GM21526 (cell line): ENCODE results near the gene SYNE1.
"Not testable (repeated sequence)": the region's sequence is repeated elsewhere in the genome, so short reads cannot be mapped to it uniquely, and the experiment has no call there.

Experiments used
- ATAC-seq: cut with Tn5 transposase; IDR thresholded peaks from one replicate; pipeline ENCODE4 v1.9.1; 2021; ENCODE audit warnings: moderate library complexity; ENCODE audit not compliant: unreplicated experiment, low FRiP score

The SYNE1 gene

GRCh38 chr6:152495456-152495855, 141.7 kb downstream of the SYNE1 start:
- not testable (repeated sequence) for ATAC-seq

GRCh38 chr6:152492281-152492680, 144.9 kb downstream of the SYNE1 start:
- not testable (repeated sequence) for ATAC-seq

- ATAC-seq = not testable (repeated sequence)
Observed at GRCh38 chr6:152491501-152491900, 145.7 kb downstream of the SYNE1 start.

GRCh38 chr6:152490971-152491378, 146.2 kb downstream of the SYNE1 start:
- not testable (repeated sequence) for ATAC-seq

- no peak for ATAC-seq
Observed at GRCh38 chr6:152484806-152485205, 152.4 kb downstream of the SYNE1 start.

GRCh38 chr6:152482289-152482688, 154.9 kb downstream of the SYNE1 start:
- no peak for ATAC-seq

GRCh38 chr6:152478377-152479010, 158.7 kb downstream of the SYNE1 start:
- ATAC-seq = no peak

- no peak for ATAC-seq
Observed at GRCh38 chr6:152474354-152474753, 162.8 kb downstream of the SYNE1 start.

- ATAC-seq = no peak
Observed at GRCh38 chr6:152472325-152472724, 164.8 kb downstream of the SYNE1 start.

- ATAC-seq = no peak
Observed at GRCh38 chr6:152471456-152472265, 165.5 kb downstream of the SYNE1 start.

- no peak for ATAC-seq
Observed at GRCh38 chr6:152463164-152463563, 174.0 kb downstream of the SYNE1 start.

GRCh38 chr6:152462716-152463115, 174.4 kb downstream of the SYNE1 start:
- ATAC-seq = no peak

GRCh38 chr6:152461556-152461955, 175.6 kb downstream of the SYNE1 start:
- ATAC-seq = no peak

GRCh38 chr6:152458648-152459644, 178.2 kb downstream of the SYNE1 start:
- no peak for ATAC-seq

- ATAC-seq = no peak
Observed at GRCh38 chr6:152457949-152458624, 179.1 kb downstream of the SYNE1 start.

GRCh38 chr6:152454003-152454402, 183.2 kb downstream of the SYNE1 start:
- no peak for ATAC-seq

- ATAC-seq = no peak
Observed at GRCh38 chr6:152453421-152453820, 183.7 kb downstream of the SYNE1 start.

GRCh38 chr6:152452639-152453038, 184.5 kb downstream of the SYNE1 start:
- ATAC-seq = no peak

- no peak for ATAC-seq
Observed at GRCh38 chr6:152450519-152450918, 186.6 kb downstream of the SYNE1 start.

- ATAC-seq = no peak
Observed at GRCh38 chr6:152441902-152442301, 195.3 kb downstream of the SYNE1 start.
